Uterus (tissue), 2 donors: ENCODE measurements around the gene EP400.

Source experiments
- CTCF ChIP-seq, 4 experiments: fragments of 200-600 bp in 2 of 4; fragments of 450-650 bp in 2 of 4; sonication (generic) in 2 of 4; IDR thresholded peaks; one replicate each; pipeline ENCODE4 v1.5.1; 2016 to 2019; ENCODE audit warnings: antibody characterized with exemption in 4 of 4, mild to moderate bottlenecking in 2 of 4, moderate library complexity in 1 of 4
- POLR2A ChIP-seq, 2 donors: fragments of 450-650 bp; IDR thresholded peaks; one replicate each; pipeline ENCODE4 v1.6.1; 2016; ENCODE audit warnings: antibody characterized with exemption in 2 of 2, mild to moderate bottlenecking in 1 of 2, moderate library complexity in 1 of 2

GRCh38 chr12:132114667-132115066 is 164.9 kb downstream of the EP400 start:
- TF ChIP-seq POLR2A (IDR thresholded peaks at IDR 0.05) (no peak), CTCF (IDR thresholded peaks at IDR 0.05) (no peak)
